Kidney (tissue), 14 donors: ENCODE results near the gene KLHL40. TPM values are rescaled to one million over a fixed set of nuclear protein-coding genes. Genes with fewer than 3 reads are reported as not detected.
A peak's percentile ranks its signal among the peaks of the same experiment; 100 is the strongest.

Experiments
- DNase-seq, 5 donors: peaks; one replicate each; pipeline ENCODE4 v3.0.0-alpha.2; 2013 to 2020
- FAIRE-seq: peaks from 2 replicates; lab custom pipeline; 2012; peaks lifted over from hg19 to GRCh38; lab: Jason Lieb, UNC
- H3K27ac ChIP-seq, 2 donors: one replicate each; pipeline ENCODE4 v1.7.0; 2013; ENCODE audit warnings: low read depth in 2 of 2, low read length in 2 of 2, inconsistent platforms in 1 of 2
- H3K27me3 ChIP-seq: one replicate; pipeline ENCODE4 v1.7.1; 2013; ENCODE audit warnings: low read length, inconsistent platforms; ENCODE audit not compliant: control insufficient read depth, insufficient read depth
- H3K36me3 ChIP-seq, 3 donors: one replicate each; pipeline versions ENCODE4 v1.7.0 to v1.7.1; 2013; ENCODE audit warnings: low read length in 3 of 3, control low read depth in 1 of 3, inconsistent platforms in 1 of 3; ENCODE audit not compliant: insufficient read depth in 3 of 3, control insufficient read depth in 2 of 3
- H3K4me1 ChIP-seq, 3 donors: one replicate each; pipeline versions ENCODE4 v1.7.0 to v1.7.1; 2013; ENCODE audit warnings: low read length in 3 of 3, inconsistent platforms in 1 of 3, low read depth in 1 of 3; ENCODE audit not compliant: control insufficient read depth in 2 of 3, insufficient read depth in 2 of 3
- H3K4me3 ChIP-seq, 3 donors: one replicate each; pipeline versions ENCODE4 v1.7.0 to v1.8.1; 2013; ENCODE audit warnings: low read length in 3 of 3, control low read depth in 1 of 3, inconsistent platforms in 1 of 3
- H3K9ac ChIP-seq, 3 donors: one replicate each; pipeline versions ENCODE4 v1.7.0 to v1.7.1; 2013; ENCODE audit warnings: low read length in 3 of 3, control low read depth in 1 of 3, inconsistent platforms in 1 of 3
- H3K9me3 ChIP-seq, 3 donors: one replicate each; pipeline versions ENCODE4 v1.7.0 to v1.7.1; 2013; ENCODE audit warnings: low read length in 3 of 3, control low read depth in 1 of 3, inconsistent platforms in 1 of 3; ENCODE audit not compliant: control insufficient read depth in 2 of 3, insufficient read depth in 1 of 3
- CTCF ChIP-seq: IDR thresholded peaks from 3 replicates; pipeline ENCODE4 v1.5.1; 2012; ENCODE audit warnings: mild to moderate bottlenecking, moderate library complexity, borderline replicate concordance; ENCODE audit not compliant: insufficient read depth; ENCODE audit errors: extremely low read depth
- intact Hi-C: fragments of 100-400 bp; cut with DNase I; formaldehyde crosslinking; loops from one replicate; pipeline ENCODE4 v1.11.1; 2022
- polyA plus RNA-seq: library from polyadenylated mRNA; stranded (reverse); fragments of 350-450 nt; fragmentation: Illumina TruSeq; extraction: RNeasy Lipid Tissue Mini Kit (QIAGEN cat#74804); gene quantifications from one replicate; pipeline ENCODE4 v1.2.3, GENCODE V29; 2014; ENCODE audit warnings: low read depth, low replicate concordance; ENCODE audit not compliant: insufficient read depth
- total RNA-seq: library from RNA; stranded (reverse); fragmentation: NEBNext Ultra II Directional; extraction: Animal tissue kit (Norgen Biotek cat#: 25700); gene quantifications from one replicate; pipeline ENCODE4 v1.2.1, GENCODE V29; 2021
- donor health status: control.
- donor health status: control.
- donor health status: control.
- donor health status: control.
- donor health status: control.
- donor health status: DM: yes; HTN: yes; CAD: no.
- donor health status: Normal renal cell carcinoma (clear cell type).

The KLHL40 gene
- total and polyA plus RNA-seq, 2 donors from 2014 or later, result not detected

- FAIRE-seq (no peak), DNase-seq (peak in 1 of 5 donors; percentile 28)
- Histone ChIP-seq H3K27me3 (no peaks in the 10 kb centered on the region), H3K9me3 (no peaks in the 10 kb centered on the region), H3K4me3 (no peak overlapping the region), H3K27ac (no peak overlapping the region), H3K9ac (no peak overlapping the region), H3K4me1 (no peaks in the 10 kb centered on the region), H3K36me3 (no peaks in the 10 kb centered on the region)
- intact Hi-C loops, result no loop called here
- TF ChIP-seq CTCF, result no peak
Observed at GRCh38 chr3:42728056-42728455, 42.7 kb downstream of the KLHL40 start.

GRCh38 chr3:42728668-42729364 is 43.5 kb downstream of the KLHL40 start:
- Histone ChIP-seq H3K4me1 (no peaks in the 10 kb centered on the region), H3K4me3 (no peak overlapping the region), H3K27me3 (no peaks in the 10 kb centered on the region), H3K36me3 (no peaks in the 10 kb centered on the region), H3K9ac (no peak overlapping the region), H3K27ac (no peak overlapping the region), H3K9me3 (no peaks in the 10 kb centered on the region)
- no peak for TF ChIP-seq CTCF
- intact Hi-C loops, result no loop called here
- DNase-seq (no peak), FAIRE-seq (no peak)

- no peak for FAIRE-seq
- Histone ChIP-seq H3K27ac (no peak overlapping the region), H3K4me3 (no peak overlapping the region), H3K36me3 (no peaks in the 10 kb centered on the region), H3K9me3 (no peaks in the 10 kb centered on the region), H3K27me3 (no peaks in the 10 kb centered on the region), H3K9ac (no peak overlapping the region), H3K4me1 (no peaks in the 10 kb centered on the region)
- intact Hi-C loops, result no loop called here
- DNase-seq, result no peak
- TF ChIP-seq CTCF, result no peak
Observed at GRCh38 chr3:42729404-42730145, 44.2 kb downstream of the KLHL40 start.
